Activated CD4-positive, alpha-beta T cell treated with anti-CD3 and anti-CD28 coated beads, Interleukin-2, amount 10 ng/mL, durations not matched to agents 24 days and 14 days (primary cell): ENCODE measurements around the gene ANHX. TPM values are rescaled to one million over a fixed set of nuclear protein-coding genes. Genes with fewer than 3 reads are reported as not detected.

ENCODE experiments used
- DNase-seq: peaks from one replicate; pipeline ENCODE4 v3.0.0; 2022
- H3K27ac Mint-ChIP-seq: one replicate; pipeline ENCODE4 v1.8.0; 2022; ENCODE audit warnings: mild to moderate bottlenecking, mixed read lengths
- H3K27me3 Mint-ChIP-seq: one replicate; pipeline ENCODE4 v1.8.0; 2022; ENCODE audit warnings: mixed read lengths
- H3K36me3 Mint-ChIP-seq: one replicate; pipeline ENCODE4 v1.8.0; 2022; ENCODE audit warnings: low read depth, mild to moderate bottlenecking, mixed read lengths
- H3K4me1 Mint-ChIP-seq: one replicate; pipeline ENCODE4 v1.8.0; 2021; ENCODE audit warnings: mixed read lengths
- H3K4me3 Mint-ChIP-seq: one replicate; pipeline ENCODE4 v1.8.0; 2022; ENCODE audit warnings: mild to moderate bottlenecking, moderate library complexity, mixed read lengths
- H3K9me3 Mint-ChIP-seq: one replicate; pipeline ENCODE4 v1.8.0; 2021; ENCODE audit warnings: mixed read lengths
- intact Hi-C: fragments of 100-400 bp; cut with micrococcal nuclease; formaldehyde crosslinking; loops from one replicate; pipeline ENCODE4 v1.15.1; 2023
- total RNA-seq: library from RNA; stranded (reverse); gene quantifications from 2 replicates; pipeline ENCODE4 v1.2.3, GENCODE V29; 2022

The ANHX gene
- total RNA-seq, 1 donor from 2014 or later, result not detected

- Mint-ChIP-seq H3K4me1 (peaks cover 6% of the 10 kb centered on the region), H3K4me3 (no peak overlapping the region), H3K27ac (peak overlapping the region; percentile 73), H3K27me3 (no peaks in the 10 kb centered on the region), H3K9me3 (peaks cover 47% of the 10 kb centered on the region), H3K36me3 (peaks cover 51% of the 10 kb centered on the region)
- intact Hi-C loops, result loop anchor here (1.0 kb wide), 6 partner anchors 50 to 351 kb away; partner anchors contain the start of genes ZNF10, ZNF140, ZNF26 and ZNF605
- DNase-seq, result peak; percentile 44
These were observed 55.0 kb downstream of the ANHX start for GRCh38 chr12:133180669-133181068.

- Mint-ChIP-seq H3K4me3 (no peak overlapping the region), H3K36me3 (peaks cover 4% of the 10 kb centered on the region), H3K9me3 (peaks cover 39% of the 10 kb centered on the region), H3K27ac (no peak overlapping the region), H3K27me3 (no peaks in the 10 kb centered on the region), H3K4me1 (no peaks in the 10 kb centered on the region)
- intact Hi-C loops, result no loop called here
- DNase-seq, result no peak
These were observed 60.8 kb downstream of the ANHX start for GRCh38 chr12:133174901-133175300.

- H3K9me3 Mint-ChIP-seq, result peaks cover 38% of the 10 kb centered on the region
- H3K4me3 Mint-ChIP-seq, result no peak overlapping the region
- peak; percentile 38 for DNase-seq
- H3K4me1 Mint-ChIP-seq, result no peaks in the 10 kb centered on the region
- H3K36me3 Mint-ChIP-seq, result peaks cover 1% of the 10 kb centered on the region
- intact Hi-C loops, result no loop called here
- no peak overlapping the region for H3K27ac Mint-ChIP-seq
- no peaks in the 10 kb centered on the region for H3K27me3 Mint-ChIP-seq
These were observed 63.2 kb downstream of the ANHX start for GRCh38 chr12:133172491-133172890.

Other genes with a start within 250 kb of the ANHX start
- 18.3 and 20.1 TPM in 2 replicates for gene ZNF26, start 249.5 kb downstream of the ANHX start, total RNA-seq
- 20.1 and 23.1 TPM in 2 replicates for gene ZNF84, start 198.4 kb downstream of the ANHX start, total RNA-seq
- 12.7 and 14.5 TPM in 2 replicates for gene ZNF140, start 155.0 kb downstream of the ANHX start, total RNA-seq
- gene ZNF891, start 105.6 kb downstream of the ANHX start, total RNA-seq, result 2.2 and 2.4 TPM in 2 replicates
- 3.3 and 4.2 TPM in 2 replicates for gene ZNF10, start 105.2 kb downstream of the ANHX start, total RNA-seq
- gene ZNF268, start 54.4 kb downstream of the ANHX start, total RNA-seq, result 17.2 and 19.4 TPM in 2 replicates